Gastrocnemius medialis (tissue), 4 donors: Measurements from ENCODE around the gene NECTIN2.

Source experiments
- CTCF ChIP-seq, 5 experiments: fragments of 450-650 bp in 3 of 5; fragments of 200-600 bp in 2 of 5; sonication (generic) in 2 of 5; IDR thresholded peaks in 4 of 5; conservative IDR thresholded peaks in 1 of 5; 1 replicate in 4 of 5; 2 replicates in 1 of 5; pipeline ENCODE4 v1.5.1; 2016 to 2019; ENCODE audit warnings: antibody characterized with exemption in 5 of 5, mild to moderate bottlenecking in 3 of 5, moderate library complexity in 3 of 5
- POLR2A ChIP-seq, 2 donors: fragments of 450-650 bp; IDR thresholded peaks; one replicate each; pipeline ENCODE4 v1.6.1; 2017; ENCODE audit warnings: antibody characterized with exemption in 2 of 2, mild to moderate bottlenecking in 2 of 2, moderate library complexity in 2 of 2

GRCh38 chr19:44904426-44904994 lies 58.4 kb downstream of the NECTIN2 start:
- no peak for TF ChIP-seq CTCF (IDR thresholded peaks at IDR 0.05 in 4 of 5, conservative IDR thresholded peaks at IDR 0.05 in 1 of 5)
- TF ChIP-seq POLR2A (IDR thresholded peaks at IDR 0.05): no peak
